Keratinocyte (primary cell): ENCODE measurements around the gene KCNMA1. TPM values are rescaled to one million over a fixed set of nuclear protein-coding genes. Genes with fewer than 3 reads are reported as not detected.

Experiments
- DNase-seq: peaks from one replicate; pipeline ENCODE4 v3.0.0-alpha.2; 2011; ENCODE audit warnings: low read depth, missing footprints, low spot score
- FAIRE-seq: peaks from 2 replicates; lab custom pipeline; 2011; peaks lifted over from hg19 to GRCh38; lab: Jason Lieb, UNC
- H2AFZ ChIP-seq: 2 replicates; pipeline ENCODE4 v1.6.0; 2012; ENCODE audit warnings: low read length, control low read depth, inconsistent platforms; ENCODE audit not compliant: control insufficient read depth
- H3K27ac ChIP-seq: 2 replicates; pipeline ENCODE4 v1.5.1; 2011; ENCODE audit warnings: low read length; ENCODE audit not compliant: control insufficient read depth, insufficient read depth
- H3K27me3 ChIP-seq: 3 replicates; pipeline ENCODE4 v1.6.0; 2011; ENCODE audit warnings: low read length; ENCODE audit not compliant: control insufficient read depth, insufficient read depth; ENCODE audit errors: extremely low read depth
- H3K36me3 ChIP-seq, 2 experiments: 2 replicates in 1 of 2; 3 replicates in 1 of 2; pipeline ENCODE4 v1.5.1; 2011; ENCODE audit warnings: low read length in 2 of 2, mild to moderate bottlenecking in 1 of 2; ENCODE audit not compliant: control insufficient read depth in 2 of 2, insufficient read depth in 2 of 2; ENCODE audit errors: extremely low read depth in 1 of 2
- H3K4me1 ChIP-seq: 3 replicates; pipeline ENCODE4 v1.5.1; 2011; ENCODE audit warnings: low read length; ENCODE audit not compliant: control insufficient read depth, insufficient read depth; ENCODE audit errors: extremely low read depth
- H3K4me2 ChIP-seq: 3 replicates; pipeline ENCODE4 v1.6.0; 2011; ENCODE audit warnings: low read depth, low read length; ENCODE audit not compliant: control insufficient read depth, insufficient read depth; ENCODE audit errors: extremely low read depth
- H3K4me3 ChIP-seq, 3 experiments: fragments of 200-600 bp in 1 of 3; sonication (generic) in 1 of 3; 2 replicates in 2 of 3; 3 replicates in 1 of 3; pipeline ENCODE4 v1.5.1; 2011 to 2016; ENCODE audit warnings: low read length in 3 of 3, mild to moderate bottlenecking in 3 of 3, control low read depth in 2 of 3, inconsistent platforms in 1 of 3, low read depth in 1 of 3, mixed read lengths in 1 of 3, mixed run types in 1 of 3, moderate library complexity in 1 of 3; ENCODE audit not compliant: control insufficient read depth in 2 of 3, insufficient read depth in 2 of 3; ENCODE audit errors: extremely low read depth in 1 of 3
- H3K79me2 ChIP-seq: 2 replicates; pipeline ENCODE4 v1.6.0; 2012; ENCODE audit warnings: low read length; ENCODE audit not compliant: control insufficient read depth, insufficient read depth
- H3K9ac ChIP-seq: 3 replicates; pipeline ENCODE4 v1.6.0; 2011; ENCODE audit warnings: low read length; ENCODE audit not compliant: control insufficient read depth, insufficient read depth; ENCODE audit errors: extremely low read depth
- H3K9me1 ChIP-seq: 3 replicates; pipeline ENCODE4 v1.6.0; 2011; ENCODE audit warnings: low read length; ENCODE audit not compliant: control insufficient read depth, insufficient read depth; ENCODE audit errors: extremely low read depth
- H3K9me3 ChIP-seq: 2 replicates; pipeline ENCODE4 v1.5.1; 2012; ENCODE audit warnings: low read depth, low read length; ENCODE audit not compliant: control insufficient read depth
- H4K20me1 ChIP-seq: 3 replicates; pipeline ENCODE4 v1.6.0; 2011; ENCODE audit warnings: low read length; ENCODE audit not compliant: control insufficient read depth, insufficient read depth; ENCODE audit errors: extremely low read depth
- CTCF ChIP-seq, 3 experiments: IDR thresholded peaks in 1 of 3; conservative IDR thresholded peaks in 1 of 3; optimal IDR thresholded peaks in 1 of 3; 2 replicates in 2 of 3; 3 replicates in 1 of 3; pipeline versions ENCODE3 to v1.5.1; 2011; ENCODE audit warnings: low read length in 3 of 3, mild to moderate bottlenecking in 3 of 3, moderate library complexity in 2 of 3, control low read depth in 1 of 3, inconsistent platforms in 1 of 3; ENCODE audit not compliant: insufficient read depth in 2 of 3; ENCODE audit errors: extremely low read depth in 1 of 3
- EZH2 ChIP-seq: IDR thresholded peaks from one replicate; pipeline ENCODE4 v1.6.1; 2012; ENCODE audit warnings: inconsistent platforms, mild to moderate bottlenecking, low read length, moderate library complexity
- dilution Hi-C: fragments of 300-500 bp; cut with MboI; formaldehyde crosslinking; loops from one replicate; pipeline ENCODE4 v1.7.0; 2020; ENCODE audit warnings: low sequenced_read_pairs; ENCODE audit not compliant: extremely low pct_ligation_motif_present
- polyA plus RNA-seq, 5 experiments: library from polyadenylated mRNA; depleted of rRNA in 3 of 5; stranded (reverse) in 3 of 5; stranded (forward) in 1 of 5; unstranded in 1 of 5; fragments of >200 nt; gene quantifications; 1 replicate in 1 of 5; 2 replicates in 3 of 5; 3 replicates in 1 of 5; pipeline versions ENCODE4 v1.2.1 to v1.2.3, GENCODE V29; 2011 to 2012; ENCODE audit warnings: missing spikeins in 2 of 5, low read depth in 1 of 5, low replicate concordance in 1 of 5

The KCNMA1 gene
- polyA plus RNA-seq, 1 donor (not counting 4 experiments of a cell fraction or from before 2014, with no cell fraction given): 6.3 TPM

GRCh38 chr10:76874896-76875295 is 762.7 kb downstream of the KCNMA1 start:
- no peaks in the 10 kb centered on the region for H3K36me3 ChIP-seq
- no peak overlapping the region for H3K4me2 ChIP-seq
- DNase-seq: no peak
- no peak for FAIRE-seq
- dilution Hi-C loops: no loop called here
- TF ChIP-seq EZH2: no peak
- no peak for TF ChIP-seq CTCF (optimal IDR thresholded peaks at IDR 0.05 in 1 of 3, IDR thresholded peaks at IDR 0.05 in 1 of 3, conservative IDR thresholded peaks at IDR 0.05 in 1 of 3; ENCODE audit: extremely low read depth in 1 of 3, insufficient read depth in 2 of 3, low read length in 3 of 3)
- no peak overlapping the region for H2AFZ ChIP-seq
- no peaks in the 10 kb centered on the region for H3K79me2 ChIP-seq
- no peak overlapping the region for H3K4me3 ChIP-seq
- no peak overlapping the region for H3K27ac ChIP-seq
- no peaks in the 10 kb centered on the region for H3K9me3 ChIP-seq
- H4K20me1 ChIP-seq: no peaks in the 10 kb centered on the region
- H3K9me1 ChIP-seq: no peaks in the 10 kb centered on the region
- H3K27me3 ChIP-seq: no peaks in the 10 kb centered on the region
- no peaks in the 10 kb centered on the region for H3K4me1 ChIP-seq
- H3K9ac ChIP-seq: no peak overlapping the region

- H3K4me3 ChIP-seq: no peak overlapping the region
Measured at GRCh38 chr10:76874176-76874575, 763.4 kb downstream of the KCNMA1 start.

More at GRCh38 chr10:76874176-76874575, 763.4 kb downstream of the KCNMA1 start:
- FAIRE-seq (no peak), DNase-seq (no peak)
- Histone ChIP-seq H3K4me2 (no peak overlapping the region), H3K27me3 (no peaks in the 10 kb centered on the region), H3K27ac (no peak overlapping the region), H3K36me3 (no peaks in the 10 kb centered on the region), H2AFZ (no peak overlapping the region), H3K9me1 (no peaks in the 10 kb centered on the region), H3K4me1 (no peaks in the 10 kb centered on the region), H3K9ac (no peak overlapping the region), H3K79me2 (no peaks in the 10 kb centered on the region), H4K20me1 (no peaks in the 10 kb centered on the region), H3K9me3 (no peaks in the 10 kb centered on the region)
- TF ChIP-seq EZH2 (no peak), CTCF (optimal IDR thresholded peaks at IDR 0.05 in 1 of 3, IDR thresholded peaks at IDR 0.05 in 1 of 3, conservative IDR thresholded peaks at IDR 0.05 in 1 of 3; ENCODE audit: extremely low read depth in 1 of 3, insufficient read depth in 2 of 3, low read length in 3 of 3) (no peak)
- dilution Hi-C loops: no loop called here
